NCI-H1048 (cell line): ENCODE measurements around the gene NOL4.
"Not testable (repeated sequence)": the region's sequence is repeated elsewhere in the genome, so short reads cannot be mapped to it uniquely, and the experiment has no call there.

Experiments
- DNase-seq: peaks from one replicate; lab custom pipeline; 2025; lab: John Stamatoyannopoulos, UW

The NOL4 gene

GRCh38 chr18:34224423-34225217 lies at the start of gene NOL4:
Gene NOL4, minus strand, starts transcription at chr18:34224913. Its CDS starts 1,660 bp downstream, at chr18:34223253.
- peak; percentile 81 for DNase-seq

GRCh38 chr18:34266029-34266428 lies 41.3 kb upstream of the NOL4 start:
- not testable (repeated sequence) for DNase-seq

- DNase-seq: no peak
Measured at GRCh38 chr18:34261865-34262780, 37.4 kb upstream of the NOL4 start.

- DNase-seq: no peak
Measured at GRCh38 chr18:34258176-34258575, 33.5 kb upstream of the NOL4 start.

- DNase-seq: no peak
Measured at GRCh38 chr18:34251919-34252318, 27.2 kb upstream of the NOL4 start.

GRCh38 chr18:34248727-34249126 lies 24.0 kb upstream of the NOL4 start:
- no peak for DNase-seq

GRCh38 chr18:34242739-34243138 lies 18.0 kb upstream of the NOL4 start:
- no peak for DNase-seq

- not testable (repeated sequence) for DNase-seq
Measured at GRCh38 chr18:34233781-34234388, 9.2 kb upstream of the NOL4 start.

GRCh38 chr18:34225218-34225553 lies 473 bp upstream of the NOL4 start:
- DNase-seq: no peak

GRCh38 chr18:34223893-34224422 lies 755 bp downstream of the NOL4 start:
- no peak for DNase-seq

- DNase-seq: no peak
Measured at GRCh38 chr18:34223164-34223892, 1.4 kb downstream of the NOL4 start.

GRCh38 chr18:34222307-34223163 lies 2.2 kb downstream of the NOL4 start:
- no peak for DNase-seq

GRCh38 chr18:34221971-34222306 lies 2.8 kb downstream of the NOL4 start:
- no peak for DNase-seq

- no peak for DNase-seq
Measured at GRCh38 chr18:34220081-34220815, 4.5 kb downstream of the NOL4 start.

- no peak for DNase-seq
Measured at GRCh38 chr18:34219651-34220050, 5.1 kb downstream of the NOL4 start.

- DNase-seq: no peak
Measured at GRCh38 chr18:34212511-34212910, 12.2 kb downstream of the NOL4 start.

GRCh38 chr18:34207344-34207851 lies 17.3 kb downstream of the NOL4 start:
- no peak for DNase-seq

GRCh38 chr18:34203866-34204265 lies 20.8 kb downstream of the NOL4 start:
- no peak for DNase-seq

- no peak for DNase-seq
Measured at GRCh38 chr18:34196256-34196655, 28.5 kb downstream of the NOL4 start.

- DNase-seq: no peak
Measured at GRCh38 chr18:34194239-34194638, 30.5 kb downstream of the NOL4 start.
